Endothelial cell of umbilical vein (primary cell): ENCODE data around the gene LTN1. TPM values are rescaled to one million over a fixed set of nuclear protein-coding genes. Genes with fewer than 3 reads are reported as not detected.

Experiments
- BruUV-seq: library from RNA; stranded (reverse); fragments of 400-500 nt; replicated peaks from 2 replicates; lab custom pipeline; 2021; lab: Mats Ljungman, UMichigan
- CTCF ChIA-PET: fragments of 300-600, 350-600 bp; sonication (Branson Sonifier 250); formaldehyde crosslinking; loops from one replicate; lab custom pipeline; 2021; ENCODE audit warnings: antibody characterized with exemption, inconsistent platforms; lab: Charles Lee
- POLR2A ChIA-PET: fragments of 300-600, 350-600 bp; sonication (Branson Sonifier 250); formaldehyde crosslinking; loops from one replicate; lab custom pipeline; 2021; ENCODE audit warnings: antibody characterized with exemption, inconsistent platforms; lab: Charles Lee
- DNase-seq: peaks from one replicate; pipeline ENCODE4 v3.0.0-alpha.2; 2011; ENCODE audit warnings: low read depth, low spot score
- FAIRE-seq: peaks from 2 replicates; lab custom pipeline; 2011; peaks lifted over from hg19 to GRCh38; lab: Jason Lieb, UNC
- H2AFZ ChIP-seq: 2 replicates; pipeline ENCODE4 v1.6.0; 2012; ENCODE audit warnings: low read depth, low read length, control low read depth, inconsistent platforms
- H3K27ac ChIP-seq: 2 replicates; pipeline ENCODE4 v1.5.1; 2011; ENCODE audit warnings: low read depth, mild to moderate bottlenecking, control low read depth, low read length, moderate library complexity; ENCODE audit not compliant: insufficient read depth
- H3K27me3 ChIP-seq, 2 experiments: 2 replicates each; pipeline versions ENCODE4 v1.6.0 to v1.6.1; 2011; ENCODE audit warnings: low read length in 2 of 2, mixed read lengths in 1 of 2; ENCODE audit not compliant: control insufficient read depth in 2 of 2, insufficient read depth in 2 of 2
- H3K36me3 ChIP-seq, 2 experiments: 2 replicates in 1 of 2; 3 replicates in 1 of 2; pipeline ENCODE4 v1.5.1; 2011; ENCODE audit warnings: low read length in 2 of 2, mild to moderate bottlenecking in 1 of 2, moderate library complexity in 1 of 2; ENCODE audit not compliant: control insufficient read depth in 2 of 2, insufficient read depth in 2 of 2; ENCODE audit errors: extremely low read depth in 1 of 2
- H3K4me1 ChIP-seq: 3 replicates; pipeline ENCODE4 v1.5.1; 2011; ENCODE audit warnings: mild to moderate bottlenecking, low read length; ENCODE audit not compliant: control insufficient read depth, insufficient read depth; ENCODE audit errors: extremely low read depth
- H3K4me2 ChIP-seq: 2 replicates; pipeline ENCODE4 v1.6.1; 2011; ENCODE audit warnings: low read length, control low read depth, mixed read lengths; ENCODE audit not compliant: insufficient read depth
- H3K4me3 ChIP-seq, 3 experiments: fragments of 200-600 bp in 1 of 3; sonication (generic), shearing (Covaris generic) in 1 of 3; replicated peaks in 1 of 3; 2 replicates each; pipeline ENCODE4 v1.5.1; 2011 to 2016; ENCODE audit warnings: control low read depth in 3 of 3, low read length in 3 of 3, mild to moderate bottlenecking in 2 of 3, inconsistent platforms in 1 of 3, low read depth in 1 of 3, moderate library complexity in 1 of 3; ENCODE audit not compliant: insufficient read depth in 1 of 3
- H3K79me2 ChIP-seq: 2 replicates; pipeline ENCODE4 v1.6.0; 2012; ENCODE audit warnings: low read length, inconsistent platforms; ENCODE audit not compliant: control insufficient read depth, insufficient read depth
- H3K9ac ChIP-seq: replicated peaks from 2 replicates; pipeline ENCODE3; 2011; ENCODE audit warnings: low read length, control low read depth; ENCODE audit not compliant: insufficient read depth; ENCODE audit errors: extremely low read depth
- H3K9me1 ChIP-seq: replicated peaks from 3 replicates; pipeline ENCODE4 v1.6.0; 2011; ENCODE audit warnings: mild to moderate bottlenecking, low read length; ENCODE audit not compliant: control insufficient read depth, insufficient read depth; ENCODE audit errors: extremely low read depth
- H3K9me3 ChIP-seq: replicated peaks from 2 replicates; pipeline ENCODE4 v1.5.1; 2012; ENCODE audit warnings: low read length, inconsistent platforms; ENCODE audit not compliant: control insufficient read depth, insufficient read depth
- H4K20me1 ChIP-seq: replicated peaks from 2 replicates; pipeline ENCODE3; 2011; ENCODE audit warnings: mild to moderate bottlenecking, low read length; ENCODE audit not compliant: control insufficient read depth, insufficient read depth; ENCODE audit errors: extremely low read depth
- CTCF ChIP-seq, 2 donors: IDR thresholded peaks; 1 replicate in 1 of 2; 2 replicates in 1 of 2; pipeline ENCODE4 v1.5.1; 2011; ENCODE audit warnings: low read length in 2 of 2, mild to moderate bottlenecking in 2 of 2, moderate library complexity in 2 of 2, control low read depth in 1 of 2, inconsistent platforms in 1 of 2, low read depth in 1 of 2; ENCODE audit not compliant: insufficient read depth in 1 of 2; ENCODE audit errors: extremely low read depth in 1 of 2
- EZH2 ChIP-seq: IDR thresholded peaks from 2 replicates; pipeline ENCODE4 v1.6.1; 2012; ENCODE audit warnings: borderline replicate concordance, low read depth, mild to moderate bottlenecking, moderate library complexity, low read length, inconsistent platforms; ENCODE audit not compliant: severe bottlenecking
- FOS ChIP-seq: IDR thresholded peaks from 2 replicates; pipeline ENCODE4 v1.6.1; 2011; ENCODE audit warnings: mild to moderate bottlenecking, low read length, moderate library complexity, borderline replicate concordance; ENCODE audit not compliant: insufficient read depth
- GATA2 ChIP-seq: IDR thresholded peaks from 2 replicates; pipeline ENCODE4 v1.7.0; 2011; ENCODE audit warnings: low read depth, mild to moderate bottlenecking, moderate library complexity, mixed read lengths, low read length; ENCODE audit not compliant: insufficient read length, insufficient read depth
- JUN ChIP-seq: IDR thresholded peaks from 2 replicates; pipeline ENCODE4 v1.6.1; 2011; ENCODE audit warnings: borderline replicate concordance, low read depth; ENCODE audit not compliant: insufficient read length, insufficient read depth
- MYC ChIP-seq: IDR thresholded peaks from one replicate; pipeline ENCODE4 v1.6.1; 2011; ENCODE audit warnings: mild to moderate bottlenecking, low read depth, low read length
- POLR2A ChIP-seq: IDR thresholded peaks from 2 replicates; pipeline ENCODE4 v1.6.1; 2012; ENCODE audit warnings: low read depth, mild to moderate bottlenecking, control low read depth, low read length
- POLR2AphosphoS5 ChIP-seq: IDR thresholded peaks from 2 replicates; pipeline ENCODE4 v1.6.1; 2012; ENCODE audit warnings: low read depth, mild to moderate bottlenecking, control low read depth, low read length, moderate library complexity; ENCODE audit not compliant: insufficient read depth
- dilution Hi-C: fragments of 300-500 bp; cut with MboI; formaldehyde crosslinking; loops from one replicate; pipeline ENCODE4 v1.15.0; 2019; ENCODE audit warnings: low sequenced_read_pairs; ENCODE audit not compliant: extremely low pct_ligation_motif_present
- intact Hi-C: fragments of 100-400 bp; cut with micrococcal nuclease; formaldehyde crosslinking; loops from one replicate; pipeline ENCODE4 v1.10.0; 2022
- polyA plus RNA-seq, 4 experiments: library from polyadenylated mRNA; depleted of rRNA in 3 of 4; stranded (reverse) in 3 of 4; unstranded in 1 of 4; fragments of >200 nt; gene quantifications; 2 replicates each; pipeline versions ENCODE4 v1.2.1 to v1.2.3, GENCODE V29; 2011 to 2012; ENCODE audit warnings: missing spikeins in 1 of 4
- total RNA-seq: library from RNA; stranded (reverse); gene quantifications from 2 replicates; pipeline ENCODE4 v1.2.3, GENCODE V29; 2021
- TF ChIP-seq, protein P1 (sequence below): IDR thresholded peaks from 2 replicates; pipeline ENCODE4 v1.6.1; 2011; ENCODE audit not compliant: insufficient read depth, insufficient read length

The LTN1 gene
- total and polyA plus RNA-seq, 2 donors (not counting 3 experiments of a cell fraction or from before 2014, with no cell fraction given): 3.8 to 23.0 TPM

GRCh38 chr21:29030909-29031308, 38.2 kb upstream of the LTN1 start:
- BruUV-seq: no TSS peak
- peaks cover 2% of the 10 kb centered on the region for H3K4me1 ChIP-seq
- H3K9me3 ChIP-seq: no peaks in the 10 kb centered on the region
- peaks cover 33% of the 10 kb centered on the region for H3K79me2 ChIP-seq
- H3K4me3 ChIP-seq: no peak overlapping the region
- H3K4me2 ChIP-seq: no peak overlapping the region
- H3K36me3 ChIP-seq: peaks cover 13 to 17% of the 10 kb centered on the region in 2 experiments
- H2AFZ ChIP-seq: no peak overlapping the region
- H4K20me1 ChIP-seq: no peaks in the 10 kb centered on the region
- dilution Hi-C loops (no loop called here), intact Hi-C loops (no loop called here)
- no peak for TF ChIP-seq CTCF (IDR thresholded peaks at IDR 0.05; ENCODE audit: extremely low read depth in 1 of 2, insufficient read depth in 1 of 2, low read depth in 1 of 2, low read length in 2 of 2)
- no peak for TF ChIP-seq MYC
- TF ChIP-seq POLR2AphosphoS5: no peak
- TF ChIP-seq GATA2: no peak
- TF ChIP-seq, protein P1, sequence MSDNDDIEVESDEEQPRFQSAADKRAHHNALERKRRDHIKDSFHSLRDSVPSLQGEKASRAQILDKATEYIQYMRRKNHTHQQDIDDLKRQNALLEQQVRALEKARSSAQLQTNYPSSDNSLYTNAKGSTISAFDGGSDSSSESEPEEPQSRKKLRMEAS: no peak
- TF ChIP-seq POLR2A: no peak
- TF ChIP-seq FOS: no peak
- TF ChIP-seq JUN: no peak
- TF ChIP-seq EZH2: no peak
- H3K9me1 ChIP-seq: no peaks in the 10 kb centered on the region
- H3K9ac ChIP-seq: no peak overlapping the region
- DNase-seq: no peak
- no peak overlapping the region for H3K27ac ChIP-seq
- no peak for FAIRE-seq
- CTCF ChIA-PET: no interaction called here
- no peaks in the 10 kb centered on the region for H3K27me3 ChIP-seq
- POLR2A ChIA-PET: no interaction called here
